ENCODE data around the gene DPM2.

DNA sequence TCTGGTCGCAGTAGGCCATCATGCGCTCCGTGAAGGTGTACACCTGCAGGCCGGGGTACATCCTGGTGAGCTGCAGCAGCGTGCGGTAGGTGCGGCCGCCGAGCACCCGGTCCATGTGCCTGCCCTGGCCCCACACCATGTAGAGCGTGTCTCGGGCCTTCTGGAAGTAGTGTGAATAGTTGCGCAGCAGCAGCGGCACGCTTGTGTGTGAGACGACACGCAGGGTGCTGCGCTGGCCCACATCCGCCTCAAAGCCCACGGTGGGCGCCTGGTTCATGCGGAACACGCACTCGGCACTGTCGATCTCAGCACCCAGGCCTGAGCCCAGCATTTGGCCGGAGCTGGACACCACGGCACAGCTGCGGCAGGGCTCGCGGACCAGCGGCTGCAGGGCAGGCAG, 25.4 kb downstream of the DPM2 start:
- TF ChIP-seq, protein P1, sequence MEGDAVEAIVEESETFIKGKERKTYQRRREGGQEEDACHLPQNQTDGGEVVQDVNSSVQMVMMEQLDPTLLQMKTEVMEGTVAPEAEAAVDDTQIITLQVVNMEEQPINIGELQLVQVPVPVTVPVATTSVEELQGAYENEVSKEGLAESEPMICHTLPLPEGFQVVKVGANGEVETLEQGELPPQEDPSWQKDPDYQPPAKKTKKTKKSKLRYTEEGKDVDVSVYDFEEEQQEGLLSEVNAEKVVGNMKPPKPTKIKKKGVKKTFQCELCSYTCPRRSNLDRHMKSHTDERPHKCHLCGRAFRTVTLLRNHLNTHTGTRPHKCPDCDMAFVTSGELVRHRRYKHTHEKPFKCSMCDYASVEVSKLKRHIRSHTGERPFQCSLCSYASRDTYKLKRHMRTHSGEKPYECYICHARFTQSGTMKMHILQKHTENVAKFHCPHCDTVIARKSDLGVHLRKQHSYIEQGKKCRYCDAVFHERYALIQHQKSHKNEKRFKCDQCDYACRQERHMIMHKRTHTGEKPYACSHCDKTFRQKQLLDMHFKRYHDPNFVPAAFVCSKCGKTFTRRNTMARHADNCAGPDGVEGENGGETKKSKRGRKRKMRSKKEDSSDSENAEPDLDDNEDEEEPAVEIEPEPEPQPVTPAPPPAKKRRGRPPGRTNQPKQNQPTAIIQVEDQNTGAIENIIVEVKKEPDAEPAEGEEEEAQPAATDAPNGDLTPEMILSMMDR (IDR thresholded peaks at IDR 0.05) = no peak
- no peak for TF ChIP-seq NR1H2 (CRISPR knock-in tag; IDR thresholded peaks at IDR 0.05)
